HG03342 (cell line): Measurements from ENCODE around the gene ITPR1.
"Not testable (repeated sequence)": the region's sequence is repeated elsewhere in the genome, so short reads cannot be mapped to it uniquely, and the experiment has no call there.

Experiments used
- ATAC-seq: cut with Tn5 transposase; IDR thresholded peaks from one replicate; pipeline ENCODE4 v1.9.1; 2021; ENCODE audit warnings: mild to moderate bottlenecking, moderate library complexity; ENCODE audit not compliant: unreplicated experiment

The ITPR1 gene

DNA sequence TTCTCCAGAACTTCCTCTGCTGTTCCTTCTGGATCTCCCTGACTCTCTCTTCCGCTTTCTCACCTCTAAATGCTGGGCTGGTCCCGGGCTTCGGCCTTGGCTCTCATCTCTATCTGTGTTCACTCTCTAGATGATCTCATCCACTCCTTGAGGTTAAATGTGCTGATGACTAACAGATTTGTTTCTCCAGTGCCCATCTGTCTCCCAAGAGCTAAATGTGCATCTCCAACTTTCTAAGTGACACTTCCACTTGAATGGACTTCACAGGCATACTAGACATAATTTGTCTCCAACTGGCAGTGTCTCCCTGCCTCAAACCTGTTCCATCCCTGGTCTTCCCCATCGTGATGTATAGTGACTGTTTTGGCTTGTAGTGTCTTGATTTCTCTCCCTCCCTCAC is 95.3 kb downstream of the ITPR1 start:
- no peak for ATAC-seq

DNA sequence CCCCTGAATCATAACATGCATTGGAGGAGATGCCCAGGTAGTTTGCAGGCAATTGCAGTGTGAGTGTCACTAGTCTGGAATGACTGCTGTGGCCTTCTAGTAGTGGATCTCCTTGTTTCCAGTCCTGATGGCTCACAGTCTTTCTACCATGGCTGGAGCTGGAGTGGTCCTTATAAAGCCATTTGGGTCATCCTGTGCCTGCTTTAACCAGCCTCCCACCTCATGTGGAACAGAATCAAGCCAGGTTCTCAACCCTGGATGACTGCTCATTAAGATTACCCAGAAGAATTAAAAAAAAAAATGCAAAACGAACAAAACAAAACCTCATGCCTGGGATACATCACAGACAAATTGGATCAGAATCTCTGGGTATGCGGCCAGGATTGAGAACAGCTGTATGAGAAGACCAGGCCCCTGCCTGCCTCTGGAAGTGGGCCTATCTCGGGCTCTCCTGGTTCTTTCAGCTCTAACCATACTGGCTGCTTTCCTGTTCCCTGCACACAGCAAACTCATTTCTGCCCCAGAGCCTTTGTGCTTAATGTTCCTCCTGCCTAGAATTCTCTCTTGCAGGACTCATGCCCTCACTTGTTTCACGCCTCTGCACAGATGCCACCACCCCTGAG is 96.4 kb downstream of the ITPR1 start:
- ATAC-seq: no peak

DNA sequence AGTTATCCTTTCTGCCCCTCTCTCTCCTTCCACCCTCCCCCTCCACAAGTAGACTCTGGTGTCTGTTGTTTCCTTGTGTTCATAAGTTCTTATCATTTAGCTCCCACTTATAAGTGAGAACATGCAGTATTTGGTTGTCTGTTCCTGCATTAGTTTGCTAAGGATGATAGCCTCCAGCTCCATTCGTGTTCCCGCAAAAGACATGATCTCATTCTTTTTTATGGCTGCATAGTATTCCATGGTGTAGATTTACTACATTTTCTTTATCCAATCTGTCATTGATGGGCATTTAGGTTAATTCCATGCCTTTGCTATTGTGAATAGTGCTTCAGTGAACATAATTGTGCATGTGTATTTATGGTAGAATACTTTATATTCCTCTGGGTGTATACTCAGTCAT is 97.7 kb downstream of the ITPR1 start:
- ATAC-seq: not testable (repeated sequence)

DNA sequence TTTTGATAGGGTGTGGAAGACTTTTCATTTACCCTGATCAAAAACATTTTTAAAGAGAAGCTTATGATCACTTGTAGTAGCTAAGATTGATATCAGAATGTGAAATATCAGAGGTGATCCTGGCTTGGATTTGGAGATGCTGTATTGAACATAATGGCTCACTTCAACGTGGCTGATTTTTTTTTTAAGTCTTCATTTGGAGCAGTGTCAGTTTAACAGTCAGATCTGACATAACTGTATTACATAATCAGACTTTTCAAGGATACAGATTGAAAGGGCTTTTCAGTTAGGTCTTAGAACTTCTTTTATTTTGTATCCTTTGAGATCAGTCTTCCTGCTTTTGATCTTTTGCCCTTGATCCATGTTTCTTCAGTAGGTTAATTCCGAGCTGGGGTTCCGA is 98.5 kb downstream of the ITPR1 start:
- ATAC-seq: no peak

DNA sequence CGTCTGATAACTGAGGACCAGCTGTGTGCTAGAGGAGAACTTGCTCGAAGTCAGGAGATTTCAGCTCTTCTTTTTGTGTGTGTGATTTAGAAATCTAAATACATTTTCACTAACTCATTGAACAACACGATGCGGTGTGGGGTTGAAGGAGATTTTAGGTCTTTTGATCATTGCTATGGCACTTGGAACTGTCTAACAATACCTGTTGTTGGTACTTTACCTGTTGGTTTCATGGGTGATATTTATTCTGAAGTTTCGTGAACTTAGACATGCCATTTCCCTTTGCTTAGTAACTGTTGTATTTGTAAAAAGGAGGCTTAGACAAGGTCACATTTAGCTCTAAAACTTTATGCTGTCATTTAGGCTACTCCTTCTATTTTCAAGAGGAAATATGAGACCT is 99.9 kb downstream of the ITPR1 start:
- no peak for ATAC-seq

DNA sequence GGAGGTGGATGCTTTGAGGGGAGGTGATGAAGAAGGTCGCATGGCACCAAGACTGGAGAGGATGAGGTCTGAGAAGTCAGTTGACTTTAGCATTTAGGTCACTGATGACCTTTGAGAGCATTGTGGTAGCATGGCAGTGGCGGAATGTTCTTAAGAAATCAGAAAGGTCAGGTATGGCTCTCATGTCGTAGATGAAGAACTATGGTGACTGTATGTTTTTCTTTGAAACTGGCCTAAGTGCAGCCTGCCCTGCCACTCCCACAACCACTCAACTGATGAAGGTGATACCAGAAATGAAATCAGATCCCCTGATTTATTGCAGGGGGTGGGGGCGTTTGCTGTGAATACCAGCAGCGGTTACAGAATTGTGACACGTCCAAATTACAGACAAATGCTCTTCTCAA is 102.6 kb downstream of the ITPR1 start:
- no peak for ATAC-seq

DNA sequence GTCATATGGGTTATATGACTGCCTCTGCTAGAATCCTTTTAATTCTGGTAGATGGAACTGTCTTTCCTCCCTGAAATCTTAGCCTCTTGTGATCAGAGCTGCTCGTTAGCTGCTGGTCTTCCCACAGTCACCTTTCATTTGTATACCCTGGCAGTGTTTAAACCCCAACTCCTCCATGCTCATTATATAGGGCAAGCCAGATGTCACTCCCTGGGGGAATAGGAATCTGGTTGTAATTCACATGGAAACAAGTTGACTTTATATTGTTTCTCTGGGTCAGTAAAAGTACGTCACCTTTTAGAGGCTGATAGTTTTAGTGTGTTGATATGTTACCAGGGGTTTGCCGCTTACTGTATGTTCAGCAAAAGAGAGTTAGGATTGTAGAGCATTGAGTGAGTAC is 103.5 kb downstream of the ITPR1 start:
- ATAC-seq: no peak

DNA sequence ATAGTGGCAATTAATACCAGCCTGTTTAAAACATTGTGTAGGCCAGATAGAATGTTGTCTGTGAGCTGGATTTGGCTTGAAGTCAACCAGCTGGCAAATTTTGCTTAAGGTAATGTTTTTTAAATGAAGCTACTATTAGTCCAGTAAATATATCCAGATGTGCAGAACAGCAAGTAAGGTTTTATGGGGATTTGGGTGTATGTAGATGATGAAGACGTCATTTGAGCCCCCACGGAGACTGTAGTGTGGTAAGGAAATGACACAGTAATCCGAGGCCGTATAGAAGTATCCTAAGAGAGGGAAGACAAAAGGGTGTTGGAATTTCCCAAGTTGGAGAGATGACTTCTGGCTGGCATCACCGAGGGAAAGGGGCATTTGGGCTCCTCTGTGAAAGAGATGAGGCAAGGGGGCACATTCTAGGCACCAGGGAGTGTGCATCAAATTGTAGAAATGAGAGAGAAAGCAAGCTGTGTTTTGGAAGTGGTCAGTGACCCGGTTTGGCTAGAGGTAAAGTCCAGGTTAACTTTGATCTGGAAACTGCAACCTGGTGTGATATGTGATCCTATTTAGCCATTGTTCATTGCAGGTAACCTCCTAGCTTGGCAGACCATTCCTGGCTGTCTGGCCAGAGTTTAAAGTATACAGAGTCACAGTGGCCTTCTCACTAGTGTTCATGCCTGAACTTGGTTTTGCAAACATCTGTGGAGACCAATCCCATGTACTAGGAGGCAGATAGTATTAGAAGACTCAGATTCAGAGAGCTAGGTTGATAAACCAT is 104.2 kb downstream of the ITPR1 start:
- ATAC-seq: no peak

DNA sequence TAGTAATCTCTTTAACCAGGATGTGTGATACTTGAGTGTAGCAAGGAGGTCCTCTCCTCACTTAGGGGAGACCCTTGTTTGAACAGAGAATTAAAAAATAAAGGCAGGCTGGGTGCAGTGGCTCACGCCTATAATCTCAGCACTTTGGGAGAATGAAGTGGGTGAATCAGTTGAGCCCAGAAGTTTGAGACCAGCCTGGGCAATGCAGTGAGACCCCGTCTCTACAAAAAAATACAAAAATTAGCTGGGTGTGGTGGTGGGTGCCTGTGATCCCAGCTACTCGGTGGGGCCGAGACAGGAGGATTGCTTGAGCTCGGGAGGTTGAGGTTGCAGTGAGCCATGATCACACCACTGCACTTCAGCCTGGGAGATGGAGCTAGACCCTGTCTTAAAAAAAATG is 105.1 kb downstream of the ITPR1 start:
- not testable (repeated sequence) for ATAC-seq

DNA sequence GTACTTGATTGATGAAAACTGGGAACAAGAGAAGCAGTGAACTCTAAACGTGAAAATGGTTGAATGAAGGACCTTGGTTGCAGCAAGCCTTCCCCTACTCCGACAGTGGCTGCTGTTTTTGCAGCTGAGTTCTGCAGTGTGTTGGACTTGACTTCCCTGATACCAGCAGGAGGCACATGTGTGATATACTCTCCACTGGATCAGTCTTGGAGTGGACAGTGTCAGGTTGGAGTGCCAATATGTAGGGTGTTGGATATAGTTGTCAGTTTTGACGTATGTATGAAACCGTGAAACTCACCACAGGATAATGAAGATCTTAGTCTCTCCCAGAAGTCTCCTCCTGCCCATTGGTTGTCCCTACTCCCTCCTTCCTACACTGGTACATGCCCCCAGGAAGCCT is 106.5 kb downstream of the ITPR1 start:
- ATAC-seq: no peak

DNA sequence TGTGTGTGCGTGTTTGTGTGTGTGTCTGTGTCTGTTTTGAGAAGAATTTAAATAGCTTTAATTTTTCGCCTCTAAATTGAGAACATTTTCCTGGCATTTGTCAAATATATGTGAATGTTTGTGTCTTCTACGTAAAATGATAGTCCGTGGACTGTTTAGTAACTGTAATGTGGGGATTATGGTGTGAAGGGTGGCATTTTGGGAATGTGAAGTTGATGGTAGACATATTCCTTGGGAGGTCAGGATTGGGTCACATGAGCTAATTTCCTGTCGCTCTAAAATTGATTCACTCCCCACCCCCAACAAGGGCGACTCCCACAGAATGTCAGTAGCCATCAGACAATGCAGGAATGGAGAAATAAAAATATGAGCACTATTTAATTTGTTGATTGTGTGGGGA is 107.3 kb downstream of the ITPR1 start:
- ATAC-seq: no peak

DNA sequence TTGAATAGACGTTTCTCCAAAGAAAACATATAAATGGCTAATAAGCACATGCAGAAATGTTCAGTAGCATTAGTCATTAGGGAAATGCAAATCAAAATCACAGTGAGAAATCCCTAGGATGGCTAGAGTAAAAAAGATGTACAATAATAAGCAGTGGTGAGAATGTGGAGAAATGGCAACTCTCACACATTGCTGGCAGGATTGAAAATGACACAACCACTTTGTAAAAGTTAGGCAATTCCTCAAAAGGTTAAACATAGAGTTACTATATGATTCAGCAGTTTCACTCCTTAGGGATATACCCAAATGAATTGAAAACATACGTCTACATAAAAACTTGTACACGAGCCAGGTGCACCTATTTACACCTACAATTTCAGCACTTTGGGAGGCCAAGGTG is 108.7 kb downstream of the ITPR1 start:
- ATAC-seq: no peak

DNA sequence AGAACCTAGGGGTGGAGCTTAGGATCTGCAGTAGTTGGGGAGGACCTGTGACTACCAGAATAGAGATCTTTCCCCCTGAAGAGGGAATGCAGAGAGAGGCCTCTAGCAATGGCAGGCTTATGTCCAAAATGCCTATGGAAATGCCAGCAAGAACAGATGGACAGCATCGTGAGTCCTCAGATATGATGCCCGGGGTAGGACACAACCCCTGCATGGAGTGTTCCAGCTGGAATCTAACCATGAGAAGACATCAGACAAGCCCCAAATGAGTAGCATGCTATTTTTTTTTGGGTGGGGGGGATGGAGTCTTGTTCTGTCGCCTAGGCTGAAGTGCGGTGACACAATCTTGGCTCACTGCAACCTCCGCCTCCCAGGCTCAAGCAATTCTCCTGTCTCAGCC is 111.5 kb downstream of the ITPR1 start:
- no peak for ATAC-seq

DNA sequence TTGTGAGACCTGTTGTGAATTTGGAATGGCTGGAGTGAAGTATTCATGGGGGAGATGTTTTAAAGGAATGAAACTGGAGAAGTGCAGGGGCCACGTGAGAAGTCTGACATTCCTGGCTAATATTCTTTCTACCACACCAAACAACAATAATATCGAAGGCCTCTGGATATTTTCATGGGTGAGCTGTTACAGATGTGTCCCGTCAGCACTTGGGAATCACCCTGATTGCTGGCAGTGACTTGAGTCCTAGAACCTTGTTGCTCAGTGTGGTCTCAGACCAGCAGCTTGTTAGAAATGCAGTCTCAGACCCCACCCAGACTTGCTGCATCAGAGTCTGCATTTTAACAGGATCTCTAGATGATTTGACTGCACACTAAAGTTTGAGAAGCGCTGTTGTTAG is 113.8 kb downstream of the ITPR1 start:
- no peak for ATAC-seq

DNA sequence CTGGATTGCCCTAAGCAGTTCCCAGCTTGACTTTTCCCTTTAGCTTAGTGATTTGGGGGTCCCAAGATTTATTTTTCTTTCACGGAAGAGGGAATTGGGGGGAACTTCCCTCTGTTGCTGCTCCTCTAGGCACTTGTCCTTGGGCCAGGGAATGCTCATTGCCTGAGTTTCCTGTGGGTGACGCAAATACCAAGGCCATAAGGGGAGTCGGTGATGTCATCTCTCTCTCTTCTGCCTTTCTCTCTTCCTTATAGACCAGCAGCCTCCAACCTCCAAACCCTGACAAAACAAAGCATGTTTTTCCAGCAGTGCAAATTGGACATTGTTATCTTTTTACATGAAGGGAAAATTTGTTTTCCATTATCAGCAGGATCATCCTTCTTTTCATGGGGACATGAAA is 120.2 kb downstream of the ITPR1 start:
- ATAC-seq: no peak

DNA sequence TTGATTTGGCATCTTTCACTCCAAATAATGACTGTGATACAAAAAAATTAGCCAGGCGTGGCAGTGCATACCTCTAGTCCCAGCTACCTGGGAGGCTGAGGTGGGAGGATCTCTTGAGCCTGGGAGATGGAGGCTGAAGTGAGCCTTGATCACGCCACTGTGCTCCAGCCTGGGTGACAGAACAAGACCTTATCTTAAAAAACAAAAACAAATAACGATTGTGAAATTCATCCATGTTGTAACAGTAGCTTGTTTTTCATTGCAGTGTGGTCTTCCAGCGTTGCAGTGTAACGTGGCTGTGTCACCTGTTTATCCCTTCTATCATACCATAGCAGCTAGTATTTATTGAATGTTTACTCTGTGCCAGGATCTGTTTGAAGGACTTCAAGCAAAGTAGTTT is 120.9 kb downstream of the ITPR1 start:
- no peak for ATAC-seq

DNA sequence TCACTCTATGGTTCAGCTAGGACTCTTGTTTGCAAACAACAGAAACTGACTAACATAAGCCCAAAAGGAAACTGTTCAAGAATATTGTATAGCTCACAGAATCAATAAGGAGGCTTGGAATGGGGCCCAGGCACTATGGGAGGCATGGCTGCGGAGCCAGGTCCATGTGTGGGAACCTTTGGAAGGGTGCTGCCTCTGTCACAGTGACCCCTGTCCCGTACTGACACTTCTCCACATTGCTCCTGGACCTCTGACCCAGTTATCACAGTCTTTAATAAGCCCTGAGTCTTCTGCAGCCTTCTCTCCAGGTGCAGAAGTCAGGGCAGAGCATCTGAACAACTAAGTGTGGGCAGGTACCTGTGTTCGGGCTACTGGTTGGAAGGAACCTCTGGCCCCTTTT is 121.8 kb downstream of the ITPR1 start:
- no peak for ATAC-seq

DNA sequence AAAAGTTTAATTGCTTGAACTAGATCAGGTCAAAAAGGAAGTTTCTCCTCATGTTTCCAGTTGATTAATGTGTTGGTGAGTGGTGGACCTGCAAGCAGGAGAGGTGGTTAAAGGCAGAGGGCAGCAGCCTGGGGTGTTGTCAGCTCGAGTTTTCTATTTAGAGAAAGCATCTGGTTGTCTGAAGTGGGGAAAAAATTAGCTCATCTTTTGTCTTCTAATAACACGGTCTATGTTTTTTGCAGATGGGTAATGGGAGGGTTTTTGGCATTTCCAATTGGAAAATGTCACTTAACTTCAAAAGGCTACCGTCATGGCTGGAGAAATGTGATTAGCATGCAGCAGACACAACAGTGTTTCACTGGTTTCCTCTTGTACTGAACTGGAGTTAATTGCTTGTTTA is 122.6 kb downstream of the ITPR1 start:
- no peak for ATAC-seq

DNA sequence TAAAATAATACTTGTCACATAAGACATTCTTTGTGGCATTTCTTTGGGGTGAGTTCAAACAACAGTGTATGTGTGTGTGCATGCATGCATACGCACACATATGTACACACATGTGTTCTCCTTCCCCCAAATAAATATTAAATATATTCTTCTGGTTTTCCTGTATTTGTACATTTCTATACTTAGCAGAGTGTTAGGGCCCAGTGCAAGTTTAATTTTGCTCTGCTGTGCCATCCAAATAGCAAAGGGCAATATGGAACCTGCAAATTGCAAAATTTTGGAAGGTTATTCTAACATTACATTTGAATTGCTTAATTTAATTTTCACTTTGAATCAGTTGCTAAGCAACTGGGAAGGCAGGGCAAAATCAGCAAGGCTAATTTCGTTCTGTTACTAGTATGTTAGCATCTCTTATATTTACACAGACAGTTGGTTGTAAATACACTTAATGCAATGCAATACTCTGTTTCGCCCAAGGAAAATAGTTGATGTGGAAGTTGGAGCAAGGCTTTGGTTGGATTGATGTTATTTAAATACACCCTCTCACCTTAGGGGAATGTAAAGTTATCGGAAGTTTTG is 130.4 kb downstream of the ITPR1 start:
- ATAC-seq: no peak

DNA sequence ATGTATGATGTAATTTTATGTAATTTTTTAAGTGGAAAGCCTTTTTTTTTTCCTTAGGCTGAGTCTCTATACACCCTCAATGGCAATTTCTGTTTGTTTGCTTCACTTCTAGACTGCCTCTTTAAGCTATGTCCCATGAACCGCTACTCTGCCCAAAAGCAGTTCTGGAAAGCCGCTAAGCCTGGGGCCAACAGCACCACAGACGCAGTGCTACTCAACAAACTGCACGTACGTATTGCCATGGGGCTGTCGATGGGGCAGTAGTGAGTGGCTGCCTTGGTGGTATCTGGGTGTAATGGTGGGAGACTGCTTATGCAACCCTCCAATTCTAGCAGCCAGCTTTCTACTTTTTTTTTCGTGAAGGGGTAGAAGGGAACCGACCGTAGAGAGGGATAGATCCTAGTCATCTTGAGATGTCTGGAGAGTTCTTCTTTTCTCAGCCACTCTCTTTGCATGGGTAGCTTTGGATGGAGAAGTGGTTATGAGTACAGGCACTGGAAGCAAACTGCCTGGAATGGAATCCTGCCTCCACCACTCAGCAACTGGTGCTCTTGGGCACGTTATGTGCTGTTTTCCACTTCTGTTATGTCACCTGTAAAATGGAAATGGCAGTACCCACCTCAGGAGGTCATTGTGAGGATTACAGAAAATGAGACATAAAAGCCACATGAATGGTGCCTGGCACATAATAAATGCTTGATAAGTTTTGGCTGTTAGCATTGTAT is 134.7 kb downstream of the ITPR1 start:
- ATAC-seq: no peak

DNA sequence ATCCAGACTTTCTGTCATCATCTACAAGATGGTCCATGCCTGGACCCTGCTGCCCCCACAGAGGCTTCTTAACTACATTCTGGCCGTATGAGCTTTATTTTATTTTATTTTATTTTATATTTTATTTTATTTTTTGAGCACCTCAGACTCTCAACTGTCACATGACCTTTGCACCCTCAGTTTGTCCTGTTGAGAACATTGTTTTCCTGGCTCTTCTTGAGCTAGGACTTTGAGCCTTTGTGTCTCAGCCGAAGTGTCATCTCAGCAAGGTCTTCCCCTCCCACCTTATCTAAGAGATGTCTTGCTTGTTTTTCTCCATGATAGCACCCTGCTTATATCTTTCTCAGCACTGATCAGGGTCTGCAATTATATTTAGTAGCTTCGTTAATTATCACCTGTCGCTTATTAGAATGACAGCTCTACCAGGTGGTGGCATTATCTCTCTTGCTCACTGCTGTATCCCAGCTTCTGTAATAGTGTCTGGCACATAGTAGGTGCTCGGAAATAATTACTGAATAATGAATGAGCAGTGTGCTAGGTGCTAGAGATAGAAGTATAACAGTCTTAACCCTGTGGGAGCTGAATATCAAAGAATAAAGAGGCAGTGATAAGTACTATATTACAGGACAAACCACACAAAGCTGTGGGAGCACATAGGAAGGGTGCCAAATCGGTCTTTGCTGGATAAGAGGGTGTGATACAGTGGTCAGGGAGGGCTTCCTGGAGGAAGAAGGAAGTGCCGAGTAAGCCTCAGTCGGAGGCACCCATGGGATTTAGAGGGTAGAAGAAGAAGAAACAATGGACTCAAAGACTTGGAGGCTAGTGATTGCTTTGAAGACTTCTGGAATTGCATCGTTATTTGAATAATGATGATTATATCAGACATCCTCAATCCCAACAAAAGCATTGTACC is 136.2 kb downstream of the ITPR1 start:
- no peak for ATAC-seq
